SK-N-SH (cell line): ENCODE data around the gene PCSK2.

Experiments
- EP300 ChIP-seq, 2 experiments: IDR thresholded peaks; 2 replicates each; pipeline versions ENCODE4 v1.4.0 to v1.6.1; 2012; ENCODE audit warnings: borderline replicate concordance in 1 of 2, low read depth in 1 of 2, low read length in 1 of 2
- POLR2AphosphoS5 ChIP-seq: IDR thresholded peaks from 2 replicates; pipeline ENCODE4 v1.6.1; 2012; ENCODE audit warnings: low read depth, low read length
- REST ChIP-seq: IDR thresholded peaks from 2 replicates; pipeline ENCODE4 v1.6.1; 2012; ENCODE audit warnings: mild to moderate bottlenecking, low read depth, low read length, moderate library complexity
- RFX5 ChIP-seq: IDR thresholded peaks from 2 replicates; pipeline ENCODE4 v1.6.1; 2012; ENCODE audit warnings: mild to moderate bottlenecking, improper control_type of control experiment, low read length

GRCh38 chr20:17503301-17504065 is 276.6 kb downstream of the PCSK2 start:
- TF ChIP-seq RFX5 (no peak), REST (no peak), EP300 (IDR thresholded peaks at IDR 0.05; ENCODE audit: borderline replicate concordance in 1 of 2, low read depth in 1 of 2, low read length in 1 of 2) (no peak), POLR2AphosphoS5 (no peak)
